ENCODE results near the gene GREB1.

DNA sequence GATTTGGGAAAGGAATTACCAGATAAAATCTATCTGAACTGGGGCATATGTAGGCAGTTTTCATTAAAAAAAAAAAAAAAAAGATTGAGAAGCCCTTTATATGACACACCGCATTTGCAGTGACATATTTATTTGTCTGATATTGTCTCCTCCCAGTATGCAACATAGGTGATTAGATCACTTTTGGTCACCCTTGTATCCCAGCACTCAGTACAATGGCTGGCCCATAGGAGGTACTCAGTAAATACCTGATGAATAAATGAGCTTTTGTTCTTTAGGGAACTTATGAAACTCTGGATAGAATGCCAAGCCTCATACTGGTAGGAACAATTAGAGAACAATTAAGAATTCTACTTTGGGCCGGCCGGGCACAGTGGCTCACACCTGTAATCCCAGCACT, 45.0 kb upstream of the GREB1 start:
- TF ChIP-seq, protein P1, sequence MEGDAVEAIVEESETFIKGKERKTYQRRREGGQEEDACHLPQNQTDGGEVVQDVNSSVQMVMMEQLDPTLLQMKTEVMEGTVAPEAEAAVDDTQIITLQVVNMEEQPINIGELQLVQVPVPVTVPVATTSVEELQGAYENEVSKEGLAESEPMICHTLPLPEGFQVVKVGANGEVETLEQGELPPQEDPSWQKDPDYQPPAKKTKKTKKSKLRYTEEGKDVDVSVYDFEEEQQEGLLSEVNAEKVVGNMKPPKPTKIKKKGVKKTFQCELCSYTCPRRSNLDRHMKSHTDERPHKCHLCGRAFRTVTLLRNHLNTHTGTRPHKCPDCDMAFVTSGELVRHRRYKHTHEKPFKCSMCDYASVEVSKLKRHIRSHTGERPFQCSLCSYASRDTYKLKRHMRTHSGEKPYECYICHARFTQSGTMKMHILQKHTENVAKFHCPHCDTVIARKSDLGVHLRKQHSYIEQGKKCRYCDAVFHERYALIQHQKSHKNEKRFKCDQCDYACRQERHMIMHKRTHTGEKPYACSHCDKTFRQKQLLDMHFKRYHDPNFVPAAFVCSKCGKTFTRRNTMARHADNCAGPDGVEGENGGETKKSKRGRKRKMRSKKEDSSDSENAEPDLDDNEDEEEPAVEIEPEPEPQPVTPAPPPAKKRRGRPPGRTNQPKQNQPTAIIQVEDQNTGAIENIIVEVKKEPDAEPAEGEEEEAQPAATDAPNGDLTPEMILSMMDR (IDR thresholded peaks at IDR 0.05; ENCODE audit: low read depth, low read length) = no peak
- TF ChIP-seq EZH2phosphoT487 (IDR thresholded peaks at IDR 0.05; ENCODE audit: low read depth) = no peak

Data from OCI-LY3 (cell line).